A549 treated with CORT108297 at 1 μM for 4 hours (cell line): ENCODE data around the gene PIGB. TPM values are rescaled to one million over a fixed set of nuclear protein-coding genes. Genes with fewer than 3 reads are reported as not detected.

ENCODE experiments used
- total RNA-seq: library from RNA; stranded (reverse); fragments of 200-300 nt; extraction: Qiagen RNA extraction; gene quantifications from 5 replicates; pipeline ENCODE4 v1.2.3, GENCODE V29; 2022

Gene PIGB
- 12.0 to 14.4 TPM (median 12.2 TPM) in 5 replicates for total RNA-seq

DNA sequence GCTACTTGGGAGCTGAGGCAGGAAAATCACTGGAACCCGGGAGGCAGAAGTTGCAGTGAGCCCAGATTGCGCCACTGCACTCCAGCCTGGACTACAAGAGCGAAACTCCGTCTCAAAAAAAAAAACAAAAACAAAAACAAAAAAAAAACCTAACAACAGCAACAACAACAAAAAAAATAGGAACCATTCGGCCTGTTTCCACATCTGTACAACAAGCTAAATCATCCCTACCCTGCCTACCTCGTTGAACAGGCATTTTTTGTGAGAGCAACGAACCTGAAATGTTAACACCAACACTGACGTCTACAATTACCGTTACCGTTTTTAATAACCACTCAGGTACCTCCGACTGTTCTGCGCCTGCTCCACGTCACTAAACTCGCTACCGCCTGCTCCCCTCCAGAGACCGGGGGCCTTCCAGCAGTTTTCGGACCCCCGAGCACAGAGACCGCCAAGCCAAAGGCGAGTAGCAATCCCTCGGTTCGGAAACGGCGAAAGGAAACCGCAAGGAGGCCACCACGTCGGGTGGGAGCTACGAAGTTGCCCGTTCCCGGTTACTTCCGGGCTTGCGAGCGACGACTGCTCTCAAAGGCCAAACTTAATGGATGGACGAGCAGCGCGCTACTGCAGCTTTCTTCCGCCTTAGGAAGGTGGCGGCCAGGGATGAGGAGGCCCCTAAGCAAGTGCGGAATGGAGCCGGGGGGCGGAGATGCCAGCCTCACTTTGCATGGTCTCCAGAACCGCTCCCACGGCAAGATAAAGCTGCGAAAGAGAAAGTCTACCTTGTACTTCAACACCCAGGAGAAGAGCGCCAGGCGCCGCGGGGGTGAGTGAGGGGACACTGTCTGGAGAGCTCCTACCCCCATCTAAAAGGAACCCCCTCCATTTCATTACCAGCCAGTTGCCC, at the start of gene PIGB, which contains the start of gene PIGBOS1:
TSS of gene PIGB (plus strand) at position 635 of the 907 bp plus-strand sequence. CDS start at position 664, 29 bp downstream.
TSS of gene PIGBOS1 (minus strand) at position 536 of the 907 bp plus-strand sequence. CDS start 1,331 bp downstream, outside the sequence.

DNA sequence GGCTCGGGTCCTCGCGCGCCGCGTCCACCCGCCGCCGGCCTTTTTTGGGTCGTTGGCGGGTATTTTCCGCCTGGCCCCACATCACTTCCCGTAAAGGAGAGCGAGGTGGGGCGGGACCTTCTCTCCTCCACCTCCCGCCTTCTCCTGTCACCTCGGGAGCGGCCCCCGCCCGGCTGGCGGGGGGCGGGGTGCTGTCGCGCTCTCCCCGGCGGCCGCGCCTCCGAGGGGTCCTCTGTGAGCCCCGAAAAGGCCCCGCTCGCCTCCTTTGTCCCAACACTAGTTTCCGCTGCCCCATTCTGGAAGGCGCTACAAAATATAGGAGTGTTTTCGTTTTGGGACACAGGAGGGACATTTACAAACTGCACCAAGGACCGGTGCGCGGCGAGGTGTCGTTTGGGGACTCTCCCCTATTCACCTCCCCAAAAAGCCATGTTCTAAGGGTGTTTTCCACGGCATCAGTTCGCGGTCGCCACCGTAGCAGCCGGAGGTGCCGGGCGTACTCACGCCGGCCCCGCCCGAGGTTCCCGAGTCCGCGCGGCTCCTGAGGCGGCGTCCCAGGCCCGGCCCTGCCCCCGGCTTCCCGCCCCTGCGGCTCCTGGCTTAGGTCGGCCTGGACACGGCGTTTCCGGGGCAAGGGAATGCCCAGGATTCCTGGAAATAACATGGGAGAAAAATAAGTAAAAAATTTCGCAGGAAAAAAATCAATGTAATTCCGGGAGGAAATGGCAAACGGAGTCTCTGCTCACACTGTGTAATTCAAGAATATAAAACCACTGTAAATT, 29.1 kb upstream of the PIGB start, which contains the start of gene RAB27A:
TSS of gene RAB27A (minus strand) at position 68 of the 782 bp plus-strand sequence. CDS start 54,879 bp downstream, outside the sequence.

Other genes starting within 250 kb of the PIGB start
- 95.5 to 119 TPM (median 98.6 TPM) in 5 replicates for gene RSL24D1, start 122.3 kb upstream of the PIGB start, total RNA-seq
- gene RAB27A, start 29.4 kb upstream of the PIGB start, total RNA-seq = 8.3 to 12.2 TPM (median 12.0 TPM) in 5 replicates
- gene PIGBOS1, start 99 bp upstream of the PIGB start, total RNA-seq = 22.7 to 29.3 TPM (median 27.0 TPM) in 5 replicates
- 34.0 to 41.3 TPM (median 36.5 TPM) in 5 replicates for gene CCPG1, start 89.1 kb downstream of the PIGB start, total RNA-seq
- gene PIERCE2, start 89.3 kb downstream of the PIGB start, total RNA-seq = 4.3 to 4.8 TPM (median 4.6 TPM) in 5 replicates
- gene DNAAF4, start 189.0 kb downstream of the PIGB start, total RNA-seq = 7.6 to 11.0 TPM (median 9.5 TPM) in 5 replicates